ENCODE data around the gene SART1. TPM values are rescaled to one million over a fixed set of nuclear protein-coding genes. Genes with fewer than 3 reads are reported as not detected.

SART1 gene
- total RNA-seq, 1 donor from 2014 or later, result 26.0 TPM

DNA sequence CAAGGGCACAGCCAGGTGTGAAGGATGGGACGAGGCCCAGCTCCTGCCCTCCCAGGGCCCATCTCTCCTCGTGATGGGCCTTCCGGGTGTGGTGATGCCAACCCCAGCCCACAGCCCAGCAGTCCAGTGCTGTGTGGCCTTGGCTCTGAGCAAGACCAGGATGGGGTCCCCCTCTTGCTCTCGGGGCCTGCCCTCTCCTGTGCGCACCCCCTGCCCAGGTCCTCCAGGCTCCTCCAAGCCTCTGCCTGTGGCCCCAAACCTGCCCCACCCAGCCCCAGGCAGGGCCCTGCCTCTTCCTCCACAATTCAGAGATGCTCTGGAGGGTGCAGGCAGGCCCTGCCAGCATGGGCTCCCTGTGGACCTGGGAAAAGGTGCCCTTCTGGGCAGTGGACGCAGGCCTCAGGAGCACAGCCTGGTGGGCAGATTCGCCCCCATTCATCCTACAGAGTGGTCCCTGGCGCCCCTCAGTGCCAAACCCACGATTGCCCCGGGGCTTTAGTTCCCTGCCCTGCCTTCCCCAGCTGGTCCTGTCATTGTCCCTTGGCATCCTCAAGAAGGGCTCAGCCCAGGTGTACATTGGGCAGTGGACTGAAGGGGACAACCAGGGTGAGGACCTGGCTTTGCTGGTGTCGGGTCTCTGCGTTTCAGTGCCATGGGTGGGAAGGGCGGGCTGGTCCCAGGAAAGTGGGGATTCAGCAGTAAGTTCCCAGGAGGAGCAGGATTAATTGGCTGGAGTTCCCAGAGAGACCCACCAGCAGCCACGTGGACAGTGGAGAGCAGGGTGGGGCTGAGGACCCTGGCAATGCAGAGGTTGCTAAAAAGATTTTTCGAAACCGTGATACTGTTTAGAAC lies 20.7 kb downstream of the SART1 start:
- H3K27me3 ChIP-seq, result no peaks in the 10 kb centered on the region
- peak in 1 of 2 donors; percentile 74 for DNase-seq (ENCODE audit: extremely low spot score in 2 of 2)
- H3K27ac ChIP-seq, result no peak overlapping the region
- H3K36me3 ChIP-seq, result peaks cover 0 to 29% of the 10 kb centered on the region in 2 donors
- TF ChIP-seq POLR2A (IDR thresholded peaks at IDR 0.05) (no peak), POLR2AphosphoS5 (IDR thresholded peaks at IDR 0.05; ENCODE audit: insufficient read depth in 1 of 2, low read depth in 1 of 2) (no peak)
- TF ChIP-seq, protein P1, sequence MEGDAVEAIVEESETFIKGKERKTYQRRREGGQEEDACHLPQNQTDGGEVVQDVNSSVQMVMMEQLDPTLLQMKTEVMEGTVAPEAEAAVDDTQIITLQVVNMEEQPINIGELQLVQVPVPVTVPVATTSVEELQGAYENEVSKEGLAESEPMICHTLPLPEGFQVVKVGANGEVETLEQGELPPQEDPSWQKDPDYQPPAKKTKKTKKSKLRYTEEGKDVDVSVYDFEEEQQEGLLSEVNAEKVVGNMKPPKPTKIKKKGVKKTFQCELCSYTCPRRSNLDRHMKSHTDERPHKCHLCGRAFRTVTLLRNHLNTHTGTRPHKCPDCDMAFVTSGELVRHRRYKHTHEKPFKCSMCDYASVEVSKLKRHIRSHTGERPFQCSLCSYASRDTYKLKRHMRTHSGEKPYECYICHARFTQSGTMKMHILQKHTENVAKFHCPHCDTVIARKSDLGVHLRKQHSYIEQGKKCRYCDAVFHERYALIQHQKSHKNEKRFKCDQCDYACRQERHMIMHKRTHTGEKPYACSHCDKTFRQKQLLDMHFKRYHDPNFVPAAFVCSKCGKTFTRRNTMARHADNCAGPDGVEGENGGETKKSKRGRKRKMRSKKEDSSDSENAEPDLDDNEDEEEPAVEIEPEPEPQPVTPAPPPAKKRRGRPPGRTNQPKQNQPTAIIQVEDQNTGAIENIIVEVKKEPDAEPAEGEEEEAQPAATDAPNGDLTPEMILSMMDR (IDR thresholded peaks at IDR 0.05), result no peak
- no peaks in the 10 kb centered on the region for H3K4me1 ChIP-seq
- no peak overlapping the region for H3K4me3 ChIP-seq
- no peaks in the 10 kb centered on the region for H3K9me3 ChIP-seq
- intact Hi-C loops (cut with DNase I), result loop anchor here (10.0 kb wide), 1 partner anchor 277 kb away; no protein-coding TSS in a partner anchor

DNA sequence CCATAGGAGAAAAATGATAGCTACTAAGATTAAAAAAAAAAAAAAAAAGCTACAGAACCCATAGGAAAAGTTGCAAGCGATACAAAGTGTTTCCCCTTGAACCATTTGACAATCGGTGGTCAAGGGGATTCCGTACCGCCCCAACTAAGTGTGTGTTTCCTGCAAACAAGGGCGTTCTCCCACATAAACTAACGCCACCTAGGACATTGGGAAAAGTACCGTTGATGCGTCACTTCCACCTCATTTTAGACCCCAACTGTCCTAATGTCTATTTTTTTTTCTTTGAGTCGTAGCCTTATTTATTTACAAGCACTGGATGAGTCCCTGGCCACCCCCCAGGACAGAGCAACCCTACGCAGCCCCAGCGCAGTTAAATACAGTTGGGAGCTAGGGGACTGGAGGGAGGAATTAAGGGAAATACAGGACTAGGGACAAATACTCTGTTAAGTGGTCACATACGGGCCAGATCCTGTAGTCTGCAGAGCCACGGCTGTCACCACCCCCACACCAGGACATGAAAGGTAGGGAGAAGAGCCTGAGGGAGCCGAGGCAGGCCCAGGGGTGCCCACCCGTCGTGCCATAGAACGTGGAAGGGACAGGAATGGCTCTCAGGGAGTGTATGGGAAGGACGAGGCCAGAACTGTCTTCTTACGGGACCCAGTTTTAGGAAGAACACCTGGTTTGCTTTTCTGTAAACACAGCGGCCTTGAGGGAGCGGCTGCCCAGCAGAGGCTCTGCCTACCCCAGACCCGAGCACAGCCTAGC lies 21.5 kb downstream of the SART1 start:
- intact Hi-C loops (cut with DNase I), result loop anchor here (10.0 kb wide), 1 partner anchor 278 kb away; no protein-coding TSS in a partner anchor

DNA sequence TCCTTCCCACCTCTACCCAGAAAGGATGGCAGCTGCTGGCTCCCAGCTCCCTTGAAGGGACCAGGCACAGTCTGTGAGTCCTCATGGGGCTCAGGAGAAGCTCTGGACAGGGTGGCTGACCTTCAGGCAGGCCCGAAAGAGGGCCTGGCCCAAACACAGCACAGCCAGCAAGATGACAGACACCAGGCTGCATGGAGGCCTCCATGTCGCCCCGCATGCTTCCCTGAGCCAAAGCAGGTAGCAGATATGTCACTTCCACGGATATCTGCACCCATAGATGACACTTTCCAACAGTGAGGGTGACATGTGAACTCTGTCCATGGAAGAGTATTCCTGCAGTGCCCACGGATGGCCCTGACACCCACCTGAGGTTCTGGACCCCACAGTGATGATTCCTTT lies 22.1 kb downstream of the SART1 start:
- TF ChIP-seq POLR2AphosphoS5 (IDR thresholded peaks at IDR 0.05; ENCODE audit: insufficient read depth in 1 of 2, low read depth in 1 of 2), result no peak
- no peak for TF ChIP-seq POLR2A (IDR thresholded peaks at IDR 0.05)
- TF ChIP-seq, protein P1 (IDR thresholded peaks at IDR 0.05), result no peak
- Histone ChIP-seq H3K4me3 (no peak overlapping the region), H3K27me3 (no peaks in the 10 kb centered on the region), H3K27ac (no peak overlapping the region), H3K36me3 (peaks cover 0 to 15% of the 10 kb centered on the region in 2 donors), H3K4me1 (no peaks in the 10 kb centered on the region), H3K9me3 (no peaks in the 10 kb centered on the region)
- intact Hi-C loops (cut with DNase I), result loop anchor here (10.0 kb wide), 1 partner anchor 279 kb away; no protein-coding TSS in a partner anchor
- peak in 1 of 2 donors; percentile 77 for DNase-seq (ENCODE audit: extremely low spot score in 2 of 2)

More for the DNA sequence above, 21.5 kb downstream of the SART1 start:
- DNase-seq (ENCODE audit: extremely low spot score in 2 of 2), result no peak
- H3K27ac ChIP-seq, result no peak overlapping the region
- H3K4me1 ChIP-seq, result no peaks in the 10 kb centered on the region
- TF ChIP-seq POLR2AphosphoS5 (IDR thresholded peaks at IDR 0.05; ENCODE audit: insufficient read depth in 1 of 2, low read depth in 1 of 2) (no peak), POLR2A (IDR thresholded peaks at IDR 0.05) (no peak)
- TF ChIP-seq, protein P1 (IDR thresholded peaks at IDR 0.05), result no peak
- no peaks in the 10 kb centered on the region for H3K27me3 ChIP-seq
- no peak overlapping the region for H3K4me3 ChIP-seq
- H3K9me3 ChIP-seq, result no peaks in the 10 kb centered on the region
- peaks cover 0 to 20% of the 10 kb centered on the region in 2 donors for H3K36me3 ChIP-seq

DNA sequence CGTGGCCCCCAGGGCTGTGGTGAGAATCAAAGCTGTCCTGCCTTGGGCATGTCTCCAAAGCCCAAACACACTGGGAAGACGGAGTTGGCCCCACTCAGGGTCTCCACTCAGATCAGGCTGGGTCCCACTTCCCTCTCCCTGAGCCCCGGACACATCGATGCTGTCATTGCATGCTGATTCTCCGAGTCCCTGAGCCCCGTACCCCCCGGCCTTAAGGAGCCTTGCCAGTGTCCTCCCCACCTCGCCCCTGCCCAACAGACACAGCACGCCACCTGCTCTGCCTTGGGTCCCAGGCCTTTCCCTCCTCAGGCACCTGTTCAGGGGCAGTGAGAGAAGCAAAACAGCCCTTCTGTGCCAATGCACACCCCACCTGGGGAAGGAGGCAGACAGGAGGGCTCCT lies 25.8 kb downstream of the SART1 start:
- Histone ChIP-seq H3K36me3 (no peaks in the 10 kb centered on the region), H3K4me3 (no peak overlapping the region), H3K4me1 (no peaks in the 10 kb centered on the region), H3K27me3 (no peaks in the 10 kb centered on the region), H3K9me3 (no peaks in the 10 kb centered on the region), H3K27ac (no peak overlapping the region)
- intact Hi-C loops (cut with DNase I), result loop anchor here (5.0 to 10.0 kb wide), 2 partner anchors 100 to 283 kb away; partner anchors contain the start of gene FIBP
- TF ChIP-seq POLR2A (IDR thresholded peaks at IDR 0.05) (no peak), POLR2AphosphoS5 (IDR thresholded peaks at IDR 0.05; ENCODE audit: insufficient read depth in 1 of 2, low read depth in 1 of 2) (no peak)
- TF ChIP-seq, protein P1 (IDR thresholded peaks at IDR 0.05), result no peak
- no peak for DNase-seq (ENCODE audit: extremely low spot score in 2 of 2)
